HG03196 (cell line): ENCODE results near the gene ATF7IP.

Source experiments
- ATAC-seq: cut with Tn5 transposase; IDR thresholded peaks from one replicate; pipeline ENCODE4 v1.9.1; 2021; ENCODE audit not compliant: unreplicated experiment

Gene ATF7IP

DNA sequence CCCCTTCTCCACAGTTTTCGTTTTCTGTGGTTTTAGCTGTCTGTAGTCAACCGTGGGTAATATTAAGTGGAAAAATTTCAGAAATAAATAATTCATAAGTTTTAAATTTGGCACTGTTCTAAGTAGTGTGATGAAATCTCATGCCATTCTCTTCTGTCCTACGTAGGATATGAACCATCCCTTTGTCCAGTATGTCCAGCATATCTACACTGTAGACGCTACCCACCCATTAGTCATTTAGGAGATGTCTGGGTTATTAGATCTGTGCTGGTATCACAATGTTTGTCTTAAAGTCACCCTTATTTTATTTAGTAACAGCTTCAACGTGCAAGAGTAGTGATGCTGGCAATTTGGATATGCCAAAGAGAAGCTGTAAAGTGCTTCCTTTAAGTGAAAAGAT, 44.7 kb downstream of the ATF7IP start:
- no peak for ATAC-seq

DNA sequence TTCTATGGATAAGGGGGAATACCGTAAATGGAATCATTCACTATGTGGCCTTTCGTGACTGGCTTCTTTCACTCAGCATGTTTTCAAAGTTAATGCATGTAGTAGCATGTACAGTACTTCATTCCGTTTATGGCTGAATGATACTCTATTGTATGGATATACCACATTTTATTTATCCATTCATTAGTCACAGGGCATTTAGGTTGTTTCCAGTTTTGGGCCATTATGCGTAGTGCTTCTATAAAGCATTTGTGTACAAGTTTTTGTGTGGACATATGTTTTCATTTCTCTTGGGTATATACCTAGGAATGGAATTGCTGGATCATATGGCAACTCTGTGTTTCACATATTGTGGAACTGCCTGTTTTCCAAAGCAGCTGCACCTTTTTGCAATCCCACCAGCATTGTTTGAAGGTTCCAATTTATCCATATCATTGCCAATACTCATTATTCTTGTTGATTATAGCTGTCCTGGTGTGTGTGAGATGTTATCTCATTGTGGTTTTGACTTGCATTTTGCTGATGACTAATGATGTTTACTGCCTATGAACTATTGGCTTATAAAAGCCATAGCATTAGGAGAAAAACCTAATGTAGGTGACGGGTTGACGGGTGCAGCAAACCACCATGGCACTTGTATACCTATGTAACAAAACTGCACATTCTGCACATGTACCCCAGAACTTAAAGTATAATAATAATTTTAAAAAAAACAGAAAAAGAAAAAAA, 45.5 kb downstream of the ATF7IP start:
- no peak for ATAC-seq

DNA sequence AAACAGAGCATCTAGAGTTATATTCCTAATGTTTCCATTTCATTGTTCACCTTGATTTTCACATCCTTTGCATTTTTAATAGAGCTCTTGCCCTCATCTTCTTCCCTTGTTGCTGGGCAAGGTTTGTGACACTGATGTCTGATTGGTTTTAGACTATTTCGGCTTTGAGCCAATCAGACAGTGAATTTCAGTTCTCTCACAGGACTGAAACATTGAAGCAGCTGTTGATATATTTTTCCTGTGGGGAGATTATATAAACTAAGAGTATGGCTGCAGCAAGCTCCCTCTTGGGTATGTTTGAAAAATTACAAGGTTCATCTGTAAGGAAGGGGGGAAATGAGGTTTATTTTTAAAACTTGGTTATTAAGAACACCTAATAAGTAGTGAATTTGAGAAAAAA, 51.2 kb downstream of the ATF7IP start:
- no peak for ATAC-seq

DNA sequence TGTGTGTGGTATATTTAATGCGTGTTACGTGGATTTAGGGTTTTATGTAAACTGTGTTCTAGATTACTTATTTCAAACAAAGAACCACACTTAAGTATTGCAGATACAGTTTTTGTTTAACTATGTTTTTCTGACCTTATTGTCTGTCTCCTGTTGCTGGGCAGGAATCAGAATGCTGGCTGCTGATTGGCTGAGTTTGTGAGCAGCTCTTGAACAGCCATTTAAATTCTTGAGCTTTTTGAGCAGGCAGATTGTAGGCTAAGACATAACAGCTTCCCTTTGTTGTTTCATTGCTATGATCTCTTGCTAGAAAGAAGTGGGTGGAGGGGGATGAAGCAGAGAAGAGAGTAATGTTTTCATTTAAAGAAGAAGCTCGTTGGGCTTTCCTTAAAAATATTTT, 52.2 kb downstream of the ATF7IP start:
- ATAC-seq = no peak

DNA sequence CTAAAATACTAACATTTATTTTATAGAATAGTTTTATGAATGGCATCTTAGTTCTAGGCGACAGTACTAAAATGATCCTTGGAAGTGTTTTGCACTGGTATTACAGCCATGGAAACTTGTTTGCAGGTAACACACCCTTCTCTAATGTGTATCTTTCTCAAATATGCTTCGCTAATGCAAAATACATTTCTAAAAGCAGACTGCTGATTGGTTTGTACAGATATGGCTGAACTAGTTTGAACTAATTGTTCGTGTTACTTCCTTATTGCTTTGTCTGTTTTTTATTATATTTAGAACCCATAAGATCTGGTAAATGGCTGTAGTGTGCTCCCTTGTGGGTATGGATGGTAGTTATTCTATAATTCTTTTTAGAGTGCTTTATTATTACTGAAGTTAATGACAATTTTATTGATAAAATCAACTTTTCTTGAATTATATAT, 53.0 kb downstream of the ATF7IP start:
- ATAC-seq = no peak

DNA sequence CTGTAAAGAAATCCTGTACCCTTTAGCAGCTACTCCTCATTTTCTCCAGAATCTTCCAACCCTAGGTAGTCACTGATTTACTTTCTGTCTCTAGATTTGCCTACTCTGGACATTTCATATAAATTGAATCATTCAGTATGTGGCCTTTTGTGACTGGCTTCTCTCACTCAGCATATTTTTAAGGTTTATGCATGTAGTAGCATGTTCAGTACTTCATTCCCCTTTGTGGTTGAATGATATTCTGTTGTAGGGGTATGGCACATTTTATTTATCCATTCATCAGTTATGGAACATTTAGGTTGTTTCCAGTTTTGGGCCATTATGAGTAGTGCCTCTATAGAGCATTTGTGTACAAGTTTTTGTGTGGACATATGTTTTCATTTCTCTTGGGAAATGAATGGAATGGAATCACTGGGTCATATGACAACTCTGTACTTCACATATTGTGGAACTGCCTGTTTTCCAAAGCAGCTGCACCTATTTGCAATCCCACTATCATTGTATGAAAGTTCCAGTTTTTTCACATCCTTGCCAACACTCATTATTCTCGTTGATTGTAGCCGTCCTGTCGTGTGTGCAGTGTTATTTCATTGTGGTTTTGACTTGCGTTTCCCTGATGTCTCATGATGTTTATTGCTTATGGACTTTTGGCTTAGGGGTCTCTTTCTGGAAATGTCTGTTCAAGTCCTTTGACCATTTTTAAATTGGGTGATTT, 57.2 kb downstream of the ATF7IP start:
- no peak for ATAC-seq

DNA sequence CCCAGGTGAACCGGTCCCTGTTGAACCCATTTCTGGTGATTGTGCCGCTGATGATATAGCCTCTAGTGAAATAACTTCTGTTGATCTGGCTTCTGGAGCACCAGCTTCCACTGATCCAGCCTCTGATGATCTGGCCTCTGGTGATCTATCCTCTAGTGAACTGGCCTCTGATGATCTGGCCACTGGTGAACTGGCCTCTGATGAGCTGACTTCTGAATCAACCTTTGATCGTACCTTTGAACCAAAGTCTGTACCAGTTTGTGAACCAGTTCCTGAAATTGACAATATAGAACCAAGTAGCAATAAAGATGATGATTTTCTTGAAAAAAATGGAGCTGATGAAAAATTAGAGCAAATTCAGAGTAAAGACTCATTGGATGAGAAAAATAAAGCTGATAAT, 59.1 kb downstream of the ATF7IP start:
- ATAC-seq = no peak

DNA sequence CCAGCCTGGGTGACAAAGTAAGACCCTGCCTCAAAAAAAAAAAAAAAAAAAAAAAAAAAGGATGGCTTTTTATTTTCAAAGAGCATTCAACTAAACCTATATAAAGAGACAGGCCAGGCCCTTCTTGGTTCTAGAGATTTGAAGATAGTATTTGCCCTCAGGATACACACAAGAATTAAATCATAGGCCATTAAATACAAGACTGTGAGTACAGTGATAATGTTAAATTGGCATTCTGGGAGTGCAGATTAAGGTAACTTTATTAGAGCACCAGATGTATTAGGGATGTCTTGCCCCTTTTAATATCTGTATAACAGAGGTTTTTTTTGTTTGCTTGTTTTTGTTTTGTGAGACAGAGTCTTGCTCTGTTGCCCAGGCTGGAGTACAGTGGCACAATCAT, 61.3 kb downstream of the ATF7IP start:
- ATAC-seq = no peak

DNA sequence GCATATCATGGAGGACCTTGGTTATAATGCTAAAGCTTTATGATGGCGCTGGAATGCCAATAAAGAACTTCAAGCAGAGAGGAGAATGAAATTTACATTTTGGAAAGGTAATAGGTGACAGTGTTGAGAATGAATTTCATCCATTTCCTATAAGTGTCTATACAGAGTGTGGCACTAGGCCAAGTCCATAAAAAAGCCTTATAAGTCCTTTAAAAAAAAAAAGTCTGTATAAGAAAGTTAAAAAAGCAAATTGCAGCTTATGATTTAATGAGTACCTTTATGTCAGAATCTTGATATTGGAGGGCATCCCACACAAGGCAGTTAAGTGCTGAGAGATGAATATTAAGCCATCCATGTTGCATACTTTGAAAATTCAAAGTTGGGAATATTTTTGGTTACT, 62.4 kb downstream of the ATF7IP start:
- no peak for ATAC-seq

DNA sequence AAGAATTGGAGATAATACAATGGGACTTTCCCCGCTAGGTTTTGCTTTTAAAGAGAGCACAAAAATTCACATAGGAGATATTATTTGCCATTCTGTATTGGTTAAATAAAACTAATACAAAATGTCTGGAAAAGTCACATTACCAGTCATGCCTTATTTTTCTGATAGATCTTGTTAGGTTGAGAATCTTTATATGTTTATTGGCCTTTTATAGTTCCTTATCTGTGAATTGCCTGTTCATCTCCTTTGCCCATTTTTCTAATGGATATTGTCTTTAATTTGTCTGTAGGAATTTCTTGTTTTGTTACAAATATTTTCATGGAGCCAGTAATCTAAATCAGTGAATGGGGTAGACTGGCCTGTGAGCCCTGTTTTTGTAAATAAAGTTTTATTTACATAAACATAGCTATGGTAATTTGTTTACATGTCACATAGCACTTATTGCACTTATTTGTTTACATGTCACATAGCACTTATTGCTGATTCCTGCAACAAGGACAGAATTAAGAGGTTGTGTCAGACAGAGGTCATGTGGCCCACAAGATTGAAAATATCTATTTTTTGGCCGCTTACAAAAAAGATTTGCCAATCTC, 65.0 kb downstream of the ATF7IP start:
- ATAC-seq = no peak

DNA sequence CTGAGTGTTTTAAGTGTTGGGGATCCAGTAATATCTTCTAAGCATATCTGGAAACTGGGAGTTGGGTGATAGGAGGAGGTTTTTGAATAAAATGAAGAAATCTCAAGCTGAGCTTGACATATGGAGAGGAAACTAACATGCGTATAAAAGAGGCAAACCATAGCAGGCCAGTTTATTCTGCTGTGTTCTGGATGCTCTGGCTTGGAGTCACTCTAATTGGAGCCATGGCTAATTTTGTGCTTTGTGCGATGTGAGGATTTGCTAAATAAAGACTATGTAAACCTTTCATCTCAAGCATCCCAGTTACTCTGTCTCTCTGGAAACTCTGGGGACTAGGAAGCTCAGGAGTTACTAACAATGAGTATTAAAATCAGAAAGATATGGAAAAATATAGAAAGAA, 66.5 kb downstream of the ATF7IP start:
- ATAC-seq = no peak

DNA sequence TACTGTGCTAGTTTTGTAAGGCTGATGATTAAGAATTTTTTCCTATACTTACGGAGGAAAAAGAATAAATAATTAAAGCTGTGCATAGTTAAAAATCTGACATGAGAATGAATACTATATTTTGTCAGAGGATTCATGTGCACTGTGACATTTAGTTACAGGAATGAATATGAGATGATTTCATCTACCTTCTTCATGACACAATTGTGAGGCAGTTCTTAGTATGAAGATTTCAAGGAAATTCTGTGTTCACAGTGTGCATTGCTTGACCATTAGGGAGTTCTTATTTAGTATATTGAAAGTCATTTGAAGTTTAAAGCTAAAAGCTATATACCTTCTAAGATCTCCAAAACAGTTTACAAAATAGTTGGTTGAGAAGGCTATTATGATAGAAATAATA, 70.1 kb downstream of the ATF7IP start:
- no peak for ATAC-seq

DNA sequence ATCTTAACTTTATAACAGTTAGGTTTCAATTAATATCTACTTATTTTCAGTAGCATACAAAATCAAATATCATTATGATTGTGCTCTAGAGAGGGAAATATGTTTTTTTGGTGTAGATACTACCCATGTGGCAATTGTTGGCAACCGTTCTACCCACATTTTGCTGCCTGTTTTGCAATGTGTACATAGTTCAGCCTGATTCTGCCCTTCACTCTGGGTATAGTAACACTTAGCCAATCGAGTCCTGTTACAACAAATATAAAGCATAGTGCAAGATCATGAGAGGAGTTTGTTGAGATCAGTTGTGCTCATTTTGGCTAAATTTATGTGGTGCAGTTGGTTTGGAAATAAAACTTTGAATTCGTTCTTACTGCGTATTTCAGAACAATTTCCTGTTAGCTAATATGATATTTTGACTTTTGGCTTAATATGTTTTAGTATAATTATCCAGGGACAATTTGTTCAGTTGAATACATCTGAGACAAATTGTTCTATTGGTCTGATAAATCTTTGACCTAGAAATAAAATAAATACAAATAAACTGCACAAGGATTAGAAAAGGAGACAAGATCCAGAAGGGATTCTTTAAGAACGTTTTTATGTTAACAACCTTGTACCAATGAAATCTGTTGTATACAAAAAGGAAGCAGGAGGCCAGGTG, 76.9 kb downstream of the ATF7IP start:
- ATAC-seq = no peak

DNA sequence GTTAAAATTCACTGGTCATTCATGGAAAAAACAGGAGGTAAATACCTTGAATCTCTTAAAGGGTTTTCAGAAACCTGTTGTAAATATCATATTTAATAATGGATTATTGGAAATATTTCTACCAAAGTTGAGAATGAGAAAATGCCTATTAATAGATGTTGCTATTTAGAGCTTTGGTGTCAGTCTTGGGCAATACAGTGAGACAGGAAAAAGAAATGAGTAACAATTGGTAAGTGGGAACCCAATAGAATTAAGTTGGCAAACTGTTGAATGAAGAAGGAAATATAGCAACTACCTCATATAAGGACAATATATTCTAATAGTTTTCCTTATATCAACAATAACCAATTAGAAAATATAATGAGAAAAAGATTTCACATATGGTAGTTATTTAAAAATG, 78.0 kb downstream of the ATF7IP start:
- ATAC-seq = no peak

DNA sequence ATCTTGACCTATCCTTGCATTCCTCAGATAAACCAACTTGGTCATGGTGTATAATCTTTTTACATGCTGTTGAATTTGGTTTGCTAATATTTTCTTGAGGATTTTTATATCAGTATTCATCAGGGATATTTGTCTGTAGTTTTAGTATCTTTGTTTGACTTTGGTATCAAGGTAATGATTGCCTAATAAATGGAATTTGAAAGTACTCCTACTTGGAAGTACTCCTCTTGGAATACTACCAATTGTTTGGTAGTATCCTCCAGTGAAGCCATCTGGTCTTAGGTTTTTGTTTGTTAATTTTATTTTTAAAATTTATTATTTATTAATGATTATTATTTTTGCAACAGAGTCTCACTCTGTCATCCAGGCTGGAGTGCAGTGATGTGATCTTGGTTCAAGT, 85.0 kb downstream of the ATF7IP start:
- no peak for ATAC-seq

DNA sequence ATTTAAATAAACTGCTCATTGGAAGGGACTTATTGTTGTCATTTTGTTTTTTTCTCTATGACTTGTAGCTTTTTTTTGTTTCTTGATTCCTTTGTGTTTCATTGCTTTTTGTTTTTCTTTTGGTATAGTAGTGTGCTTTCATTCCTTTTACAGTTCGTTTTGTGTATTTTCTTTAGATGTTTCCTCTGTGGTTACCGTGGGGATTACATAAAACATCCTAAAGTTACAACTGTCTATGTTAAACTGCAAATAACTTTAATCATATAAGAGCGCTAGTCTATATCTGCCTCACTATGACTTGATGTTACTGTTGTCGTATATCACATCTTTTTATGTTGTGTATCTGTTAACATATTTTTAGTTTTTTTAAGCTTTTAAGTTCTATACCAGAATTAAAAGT, 86.9 kb downstream of the ATF7IP start:
- ATAC-seq = no peak

DNA sequence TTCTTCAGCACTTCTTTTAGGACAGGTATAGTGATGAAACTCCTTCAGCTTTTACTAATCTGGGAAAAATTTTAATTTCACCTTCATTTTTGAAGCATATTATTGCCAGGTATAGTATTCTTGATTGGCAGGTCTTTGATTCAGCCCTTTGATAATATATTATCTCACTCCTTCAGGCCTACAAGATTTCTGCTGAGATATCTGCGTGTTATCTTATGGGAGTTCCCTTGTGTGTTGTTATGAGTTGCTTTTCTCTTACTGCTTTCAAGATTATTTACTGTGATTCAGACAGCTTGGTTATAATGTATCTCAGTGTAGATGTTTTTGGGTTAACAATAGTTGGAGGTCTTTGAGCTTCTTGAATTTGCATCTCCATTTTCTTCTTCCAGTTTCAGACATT, 87.4 kb downstream of the ATF7IP start:
- no peak for ATAC-seq

DNA sequence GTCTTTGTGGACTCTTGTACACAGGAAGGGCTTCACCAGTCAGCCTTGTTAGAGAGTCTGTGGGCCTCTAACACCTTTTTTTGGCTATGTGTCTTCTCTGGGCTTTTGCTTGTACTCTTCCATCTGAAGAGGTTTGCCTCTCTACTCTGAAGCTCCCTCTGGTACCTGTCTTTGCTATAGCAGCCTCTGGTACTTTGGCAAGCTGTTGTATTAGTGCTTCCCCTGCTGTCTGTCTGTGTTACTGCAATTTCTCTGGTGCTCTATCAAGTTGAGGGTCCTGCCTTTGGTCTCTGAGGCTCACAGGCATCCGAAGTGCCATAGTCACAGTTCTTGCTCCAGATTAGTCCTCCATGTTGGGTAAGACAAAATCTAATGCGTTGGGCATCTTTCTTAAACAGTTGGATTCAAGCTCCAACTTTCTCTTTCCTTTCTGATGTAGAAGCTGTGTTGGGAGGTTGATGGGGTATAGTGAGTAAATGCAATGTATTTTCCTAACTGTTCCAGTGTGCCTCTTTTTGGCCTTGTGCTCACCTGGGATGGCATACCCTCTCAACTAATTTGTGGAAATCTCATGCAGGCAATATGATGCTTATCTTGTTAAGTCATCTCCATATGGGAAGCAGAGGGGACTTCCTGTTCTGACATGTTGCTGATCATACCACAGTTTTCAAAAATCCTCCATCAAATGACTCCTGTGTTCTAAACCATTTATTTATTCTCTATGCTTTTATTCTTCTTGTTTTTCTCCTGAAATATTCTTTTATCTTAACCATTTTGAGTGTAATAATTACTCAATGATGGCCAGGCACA, 88.8 kb downstream of the ATF7IP start:
- ATAC-seq = no peak

DNA sequence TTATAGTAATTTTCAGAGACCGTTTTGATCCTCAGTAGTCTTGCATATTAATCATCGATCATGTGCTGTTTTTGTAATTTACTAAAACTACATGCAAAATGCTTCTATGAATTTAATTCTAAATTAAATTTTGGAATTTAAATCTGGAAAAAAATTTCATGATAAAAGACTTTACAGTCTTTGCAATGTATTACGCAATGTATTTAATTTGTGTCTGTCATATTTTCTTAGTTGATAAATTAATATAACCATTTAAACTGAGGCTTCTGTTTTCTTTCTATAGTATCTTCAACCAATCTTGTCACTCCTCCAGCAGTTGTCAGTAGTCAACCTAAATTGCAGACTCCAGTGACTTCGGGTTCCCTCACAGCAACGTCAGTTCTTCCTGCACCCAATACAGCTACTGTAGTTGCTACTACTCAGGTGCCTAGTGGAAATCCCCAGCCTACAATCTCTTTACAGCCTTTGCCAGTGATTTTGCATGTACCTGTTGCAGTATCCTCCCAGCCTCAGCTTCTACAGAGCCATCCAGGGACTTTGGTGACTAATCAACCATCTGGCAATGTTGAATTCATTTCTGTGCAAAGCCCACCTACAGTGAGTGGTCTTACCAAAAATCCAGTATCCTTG, 94.8 kb downstream of the ATF7IP start:
- no peak for ATAC-seq

DNA sequence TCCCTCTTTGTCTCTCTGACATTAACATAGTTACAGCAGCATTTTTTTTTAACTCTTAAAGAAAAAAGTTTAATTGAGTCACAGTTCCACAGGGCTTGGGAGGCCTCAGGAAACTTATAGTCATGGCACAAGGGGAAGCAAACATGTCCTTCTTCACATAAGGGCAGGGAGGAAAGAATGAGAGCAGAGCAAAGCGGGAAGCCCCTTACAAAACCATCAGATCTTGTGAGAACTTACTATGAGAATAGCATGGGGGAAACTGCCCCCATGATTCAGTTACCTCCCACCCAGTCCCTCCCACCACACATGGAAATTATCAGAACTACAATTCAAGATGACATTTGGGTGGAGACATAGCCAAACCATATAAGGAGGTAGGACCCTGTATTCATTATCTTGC, 106.0 kb downstream of the ATF7IP start:
- no peak for ATAC-seq
